NCI-H2107 treated with DMSO at 0.1 percent for 48 hours (cell line): ENCODE measurements around the gene DLG2.

Experiments
- DNase-seq: peaks from one replicate; lab custom pipeline; 2025; ENCODE audit not compliant: unreplicated experiment; lab: John Stamatoyannopoulos, UW

Gene DLG2

GRCh38 chr11:85572056-85572455, 55.1 kb downstream of the DLG2 start:
- no peak for DNase-seq

GRCh38 chr11:85569525-85569924, 57.6 kb downstream of the DLG2 start:
- DNase-seq, result no peak

GRCh38 chr11:85558411-85558810, 68.7 kb downstream of the DLG2 start:
- DNase-seq, result no peak

GRCh38 chr11:85551881-85552280, 75.3 kb downstream of the DLG2 start:
- DNase-seq, result no peak

GRCh38 chr11:85541683-85542082, 85.5 kb downstream of the DLG2 start:
- DNase-seq, result no peak

GRCh38 chr11:85540635-85541205, 86.4 kb downstream of the DLG2 start:
- DNase-seq, result no peak

- DNase-seq, result no peak
Measured at GRCh38 chr11:85540181-85540580, 87.0 kb downstream of the DLG2 start.

- DNase-seq, result no peak
Measured at GRCh38 chr11:85539740-85540139, 87.4 kb downstream of the DLG2 start.

GRCh38 chr11:85539029-85539689, 88.0 kb downstream of the DLG2 start:
- no peak for DNase-seq

- no peak for DNase-seq
Measured at GRCh38 chr11:85536438-85536837, 90.7 kb downstream of the DLG2 start.

GRCh38 chr11:85534806-85535205, 92.3 kb downstream of the DLG2 start:
- no peak for DNase-seq

GRCh38 chr11:85531191-85531897, 95.8 kb downstream of the DLG2 start:
- no peak for DNase-seq

GRCh38 chr11:85530634-85531033, 96.5 kb downstream of the DLG2 start:
- no peak for DNase-seq

- DNase-seq, result no peak
Measured at GRCh38 chr11:85526564-85526963, 100.6 kb downstream of the DLG2 start.

- no peak for DNase-seq
Measured at GRCh38 chr11:85525686-85526085, 101.5 kb downstream of the DLG2 start.

- no peak for DNase-seq
Measured at GRCh38 chr11:85517272-85517671, 109.9 kb downstream of the DLG2 start.

- DNase-seq, result no peak
Measured at GRCh38 chr11:85495918-85496317, 131.2 kb downstream of the DLG2 start.

- DNase-seq, result no peak
Measured at GRCh38 chr11:85494396-85494795, 132.7 kb downstream of the DLG2 start.

GRCh38 chr11:85485902-85486301, 141.2 kb downstream of the DLG2 start:
- no peak for DNase-seq

GRCh38 chr11:85483861-85484260, 143.3 kb downstream of the DLG2 start:
- no peak for DNase-seq

GRCh38 chr11:85481862-85482261, 145.3 kb downstream of the DLG2 start:
- DNase-seq, result no peak
